Measurements from ENCODE around the gene WASHC2A. TPM values are rescaled to one million over a fixed set of nuclear protein-coding genes. Genes with fewer than 3 reads are reported as not detected.
"Not testable (repeated sequence)": the region's sequence is repeated elsewhere in the genome, so short reads cannot be mapped to it uniquely, and the experiment has no call there.

Gene WASHC2A
- 11.4 TPM for polyA plus RNA-seq (2013, experiment 1 of 2)
- 10.5 TPM for polyA plus RNA-seq (2013, experiment 2 of 2)

- not testable (repeated sequence) for H3K4me1 ChIP-seq (ENCODE audit: control insufficient read depth in 2 of 2, insufficient read depth in 1 of 2, low read depth in 1 of 2, low read length in 2 of 2); H3K14ac ChIP-seq (ENCODE audit: low read length); H4K91ac ChIP-seq (ENCODE audit: low read depth, low read length, poor library complexity); H3K27me3 ChIP-seq (ENCODE audit: control insufficient read depth in 3 of 3, insufficient read depth in 3 of 3, low read depth in 1 of 3, low read length in 3 of 3); H2AK5ac ChIP-seq (ENCODE audit: low read depth, low read length); H2BK120ac ChIP-seq (ENCODE audit: low read depth, low read length); H2BK15ac ChIP-seq (ENCODE audit: low read length); H3K4ac ChIP-seq (ENCODE audit: low read length); H3K36me3 ChIP-seq (replicated peaks in 1 of 2; ENCODE audit: control insufficient read depth in 2 of 2, insufficient read depth in 2 of 2, low read length in 2 of 2); H3K79me1 ChIP-seq (ENCODE audit: low read depth, low read length); H3K18ac ChIP-seq (ENCODE audit: low read length); H3K9me3 ChIP-seq (replicated peaks in 1 of 2; ENCODE audit: control insufficient read depth in 2 of 2, insufficient read depth in 1 of 2, low read depth in 1 of 2, low read length in 2 of 2); H2BK12ac ChIP-seq (ENCODE audit: low read length); H4K8ac ChIP-seq (ENCODE audit: low read depth, low read length); H3K27ac ChIP-seq (replicated peaks; ENCODE audit: low read length); H2BK5ac ChIP-seq (ENCODE audit: low read length)
- peak within 1 kb of the TSS; percentile 92 for H2AFZ ChIP-seq (ENCODE audit: low read length)
- H3K4me3 ChIP-seq (ENCODE audit: low read length in 2 of 2): peak within 1 kb of the TSS; percentile 69 to 93
- peak within 1 kb of the TSS; percentile 77 for H3K9ac ChIP-seq (ENCODE audit: low read depth, low read length, poor library complexity)
- H3K23ac ChIP-seq (ENCODE audit: low read depth, low read length, poor library complexity): peak within 1 kb of the TSS; percentile 89
- peak within 1 kb of the TSS; percentile 73 for H3K4me2 ChIP-seq (ENCODE audit: insufficient read depth, low read length, poor library complexity, severe bottlenecking)
- WGBS, 2 donors (ENCODE audit: extremely low coverage in 2 of 2, insufficient read length in 2 of 2, insufficient replicate concordance in 1 of 2): no CpG with 5 or more reads among the region's 73 CpGs
- peak; percentile 78 for DNase-seq (ENCODE audit: low spot score)
Observed at GRCh38 chr10:50067546-50068351, at the start of gene WASHC2A. Gene WASHC2A, plus strand, starts transcription at chr10:50067954. Its CDS starts 52 bp downstream, at chr10:50068006.

- not testable (repeated sequence) for H3K9me3 ChIP-seq (replicated peaks in 1 of 2; ENCODE audit: control insufficient read depth in 2 of 2, insufficient read depth in 1 of 2, low read depth in 1 of 2, low read length in 2 of 2); H4K91ac ChIP-seq (ENCODE audit: low read depth, low read length, poor library complexity); H2BK12ac ChIP-seq (ENCODE audit: low read length); H2BK15ac ChIP-seq (ENCODE audit: low read length); H3K18ac ChIP-seq (ENCODE audit: low read length); H2BK120ac ChIP-seq (ENCODE audit: low read depth, low read length); H2AK5ac ChIP-seq (ENCODE audit: low read depth, low read length); H3K4me3 ChIP-seq (ENCODE audit: low read length in 2 of 2); H3K4me1 ChIP-seq (ENCODE audit: control insufficient read depth in 2 of 2, insufficient read depth in 1 of 2, low read depth in 1 of 2, low read length in 2 of 2); H3K27me3 ChIP-seq (ENCODE audit: control insufficient read depth in 3 of 3, insufficient read depth in 3 of 3, low read depth in 1 of 3, low read length in 3 of 3); H3K4me2 ChIP-seq (ENCODE audit: insufficient read depth, low read length, poor library complexity, severe bottlenecking); H3K4ac ChIP-seq (ENCODE audit: low read length); H3K79me1 ChIP-seq (ENCODE audit: low read depth, low read length); H2BK5ac ChIP-seq (ENCODE audit: low read length); DNase-seq (ENCODE audit: low spot score); H2AFZ ChIP-seq (ENCODE audit: low read length); H3K36me3 ChIP-seq (replicated peaks in 1 of 2; ENCODE audit: control insufficient read depth in 2 of 2, insufficient read depth in 2 of 2, low read length in 2 of 2); H3K14ac ChIP-seq (ENCODE audit: low read length); H4K8ac ChIP-seq (ENCODE audit: low read depth, low read length); H3K23ac ChIP-seq (ENCODE audit: low read depth, low read length, poor library complexity); H3K27ac ChIP-seq (replicated peaks; ENCODE audit: low read length); H3K9ac ChIP-seq (ENCODE audit: low read depth, low read length, poor library complexity)
- WGBS, 2 donors (ENCODE audit: extremely low coverage in 2 of 2, insufficient read length in 2 of 2, insufficient replicate concordance in 1 of 2): no CpG with 5 or more reads among the region's 3 CpGs
Observed at GRCh38 chr10:50019279-50019678, 48.5 kb upstream of the WASHC2A start.

GRCh38 chr10:50020451-50021024 lies 47.2 kb upstream of the WASHC2A start:
- not testable (repeated sequence) for H2BK12ac ChIP-seq (ENCODE audit: low read length); H3K4me3 ChIP-seq (ENCODE audit: low read length in 2 of 2); H3K14ac ChIP-seq (ENCODE audit: low read length); H3K27ac ChIP-seq (replicated peaks; ENCODE audit: low read length); H3K36me3 ChIP-seq (replicated peaks in 1 of 2; ENCODE audit: control insufficient read depth in 2 of 2, insufficient read depth in 2 of 2, low read length in 2 of 2); H3K9me3 ChIP-seq (replicated peaks in 1 of 2; ENCODE audit: control insufficient read depth in 2 of 2, insufficient read depth in 1 of 2, low read depth in 1 of 2, low read length in 2 of 2); H2BK120ac ChIP-seq (ENCODE audit: low read depth, low read length); H2AFZ ChIP-seq (ENCODE audit: low read length); H2AK5ac ChIP-seq (ENCODE audit: low read depth, low read length); H3K27me3 ChIP-seq (ENCODE audit: control insufficient read depth in 3 of 3, insufficient read depth in 3 of 3, low read depth in 1 of 3, low read length in 3 of 3); H4K91ac ChIP-seq (ENCODE audit: low read depth, low read length, poor library complexity); H2BK5ac ChIP-seq (ENCODE audit: low read length); H3K4ac ChIP-seq (ENCODE audit: low read length); DNase-seq (ENCODE audit: low spot score); H3K4me1 ChIP-seq (ENCODE audit: control insufficient read depth in 2 of 2, insufficient read depth in 1 of 2, low read depth in 1 of 2, low read length in 2 of 2); H3K4me2 ChIP-seq (ENCODE audit: insufficient read depth, low read length, poor library complexity, severe bottlenecking); H3K9ac ChIP-seq (ENCODE audit: low read depth, low read length, poor library complexity); H3K18ac ChIP-seq (ENCODE audit: low read length); H3K79me1 ChIP-seq (ENCODE audit: low read depth, low read length); H2BK15ac ChIP-seq (ENCODE audit: low read length); H4K8ac ChIP-seq (ENCODE audit: low read depth, low read length); H3K23ac ChIP-seq (ENCODE audit: low read depth, low read length, poor library complexity)
- WGBS, 2 donors (ENCODE audit: extremely low coverage in 2 of 2, insufficient read length in 2 of 2, insufficient replicate concordance in 1 of 2): no CpG with 5 or more reads among the region's 13 CpGs

- H4K91ac ChIP-seq (ENCODE audit: low read depth, low read length, poor library complexity): no peak overlapping the region
- H3K79me1 ChIP-seq (ENCODE audit: low read depth, low read length): no peaks in the 10 kb centered on the region
- no peaks in the 10 kb centered on the region for H3K27me3 ChIP-seq (ENCODE audit: control insufficient read depth in 3 of 3, insufficient read depth in 3 of 3, low read depth in 1 of 3, low read length in 3 of 3)
- H3K9me3 ChIP-seq (replicated peaks in 1 of 2; ENCODE audit: control insufficient read depth in 2 of 2, insufficient read depth in 1 of 2, low read depth in 1 of 2, low read length in 2 of 2): no peaks in the 10 kb centered on the region
- H2BK120ac ChIP-seq (ENCODE audit: low read depth, low read length): no peak overlapping the region
- no peaks in the 10 kb centered on the region for H3K36me3 ChIP-seq (replicated peaks in 1 of 2; ENCODE audit: control insufficient read depth in 2 of 2, insufficient read depth in 2 of 2, low read length in 2 of 2)
- no CpG with 5 or more reads among the region's 3 CpGs for WGBS, 2 donors (ENCODE audit: extremely low coverage in 2 of 2, insufficient read length in 2 of 2, insufficient replicate concordance in 1 of 2)
- no peak overlapping the region for H3K27ac ChIP-seq (replicated peaks; ENCODE audit: low read length)
- no peak overlapping the region for H3K4ac ChIP-seq (ENCODE audit: low read length)
- peak overlapping the region; percentile 28 for H3K18ac ChIP-seq (ENCODE audit: low read length)
- no peak overlapping the region for H2BK5ac ChIP-seq (ENCODE audit: low read length)
- H2BK12ac ChIP-seq (ENCODE audit: low read length): no peak overlapping the region
- H4K8ac ChIP-seq (ENCODE audit: low read depth, low read length): no peak overlapping the region
- no peak overlapping the region for H3K4me3 ChIP-seq (ENCODE audit: low read length in 2 of 2)
- no peaks in the 10 kb centered on the region for H3K4me1 ChIP-seq (ENCODE audit: control insufficient read depth in 2 of 2, insufficient read depth in 1 of 2, low read depth in 1 of 2, low read length in 2 of 2)
- H2AK5ac ChIP-seq (ENCODE audit: low read depth, low read length): no peak overlapping the region
- peak overlapping the region; percentile 80 for H3K23ac ChIP-seq (ENCODE audit: low read depth, low read length, poor library complexity)
- no peak overlapping the region for H2BK15ac ChIP-seq (ENCODE audit: low read length)
- peak overlapping the region; percentile 53 for H2AFZ ChIP-seq (ENCODE audit: low read length)
- DNase-seq (ENCODE audit: low spot score): no peak
- no peak overlapping the region for H3K14ac ChIP-seq (ENCODE audit: low read length)
- H3K9ac ChIP-seq (ENCODE audit: low read depth, low read length, poor library complexity): no peak overlapping the region
- no peak overlapping the region for H3K4me2 ChIP-seq (ENCODE audit: insufficient read depth, low read length, poor library complexity, severe bottlenecking)
Observed at GRCh38 chr10:50021646-50022045, 46.1 kb upstream of the WASHC2A start.

Measured in neuronal stem cell (in vitro differentiated cells).